DND-41 (cell line): Measurements from ENCODE around the gene CIART.

Source experiments
- ATAC-seq: fragments of 200-7000 bp; cut with Tn5 transposase; 3 replicates; pipeline ENCODE4 v1.9.1; 2021; ENCODE audit warnings: low read depth; ENCODE audit not compliant: insufficient read depth
- DNase-seq: peaks from one replicate; pipeline ENCODE4 v3.0.0-alpha.2; 2020
- H2AFZ ChIP-seq: 2 replicates; pipeline ENCODE4 v1.6.0; 2012; ENCODE audit warnings: low read depth, low read length
- H3K27ac ChIP-seq: 2 replicates; pipeline ENCODE4 v1.5.1; 2012; ENCODE audit warnings: low read length, inconsistent platforms
- H3K27me3 ChIP-seq: fragments of 200-600 bp; sonication (generic); 2 replicates; pipeline ENCODE4 v1.6.0; 2012; ENCODE audit warnings: low read length, mild to moderate bottlenecking, inconsistent platforms; ENCODE audit not compliant: insufficient read depth, poor library complexity
- H3K36me3 ChIP-seq: 2 replicates; pipeline ENCODE4 v1.5.1; 2012; ENCODE audit warnings: low read length, inconsistent platforms; ENCODE audit not compliant: insufficient read depth
- H3K4me1 ChIP-seq: 2 replicates; pipeline ENCODE4 v1.5.1; 2012; ENCODE audit warnings: mild to moderate bottlenecking, low read length; ENCODE audit not compliant: insufficient read depth
- H3K4me2 ChIP-seq: 2 replicates; pipeline ENCODE4 v1.6.0; 2012; ENCODE audit warnings: mild to moderate bottlenecking, moderate library complexity, low read length, inconsistent platforms; ENCODE audit not compliant: insufficient read depth
- H3K4me3 ChIP-seq, 2 experiments: fragments of 200-600 bp in 1 of 2; shearing (Covaris generic) in 1 of 2; 2 replicates each; pipeline ENCODE4 v1.5.1; 2012 to 2016; ENCODE audit warnings: inconsistent platforms in 2 of 2, low read length in 2 of 2, mild to moderate bottlenecking in 2 of 2, low read depth in 1 of 2, moderate library complexity in 1 of 2
- H3K79me2 ChIP-seq: 2 replicates; pipeline ENCODE4 v1.6.0; 2012; ENCODE audit warnings: low read length, inconsistent platforms; ENCODE audit not compliant: insufficient read depth
- H3K9ac ChIP-seq: 2 replicates; pipeline ENCODE4 v1.6.0; 2012; ENCODE audit warnings: low read depth, mild to moderate bottlenecking, inconsistent platforms, low read length, moderate library complexity
- H3K9me3 ChIP-seq: 2 replicates; pipeline ENCODE4 v1.5.1; 2012; ENCODE audit warnings: low read length, moderate library complexity, mild to moderate bottlenecking, inconsistent platforms; ENCODE audit not compliant: insufficient read depth, severe bottlenecking
- H4K20me1 ChIP-seq: 2 replicates; pipeline ENCODE4 v1.6.0; 2012; ENCODE audit warnings: low read length; ENCODE audit not compliant: insufficient read depth
- CTCF ChIP-seq: IDR thresholded peaks from 2 replicates; pipeline ENCODE4 v1.5.1; 2012; ENCODE audit warnings: borderline replicate concordance, low read length, moderate library complexity, mild to moderate bottlenecking; ENCODE audit not compliant: poor library complexity, severe bottlenecking; ENCODE audit errors: extremely low read depth
- EZH2 ChIP-seq: IDR thresholded peaks from 3 replicates; pipeline ENCODE4 v1.6.1; 2012; ENCODE audit warnings: borderline replicate concordance, low read depth, mild to moderate bottlenecking, moderate library complexity, low read length, inconsistent platforms; ENCODE audit not compliant: severe bottlenecking

The CIART gene

GRCh38 chr1:150256554-150257341, 25.6 kb upstream of the CIART start:
- Histone ChIP-seq H3K9ac (no peak overlapping the region), H3K4me2 (no peak overlapping the region), H3K4me1 (peaks cover 7% of the 10 kb centered on the region)

GRCh38 chr1:150257624-150258585, 24.4 kb upstream of the CIART start, which contains the start of gene CA14:
Gene CA14, plus strand, starts transcription at chr1:150257774. Its CDS starts 355 bp downstream, at chr1:150258129.
- no peak within 1 kb of the TSS for H3K4me2 ChIP-seq

More at GRCh38 chr1:150256554-150257341, 25.6 kb upstream of the CIART start:
- no peaks in the 10 kb centered on the region for H3K36me3 ChIP-seq
- TF ChIP-seq CTCF (no peak), EZH2 (no peak)
- no peaks in the 10 kb centered on the region for H3K9me3 ChIP-seq
- no peak overlapping the region for H2AFZ ChIP-seq
- no peaks in the 10 kb centered on the region for H3K79me2 ChIP-seq
- no peak overlapping the region for H3K4me3 ChIP-seq
- peaks cover 34% of the 10 kb centered on the region for H3K27me3 ChIP-seq
- DNase-seq, result no peak
- no peaks in the 10 kb centered on the region for H4K20me1 ChIP-seq
- H3K27ac ChIP-seq, result no peak overlapping the region
- no peak for ATAC-seq

GRCh38 chr1:150259217-150259616, 23.1 kb upstream of the CIART start:
- H4K20me1 ChIP-seq, result no peaks in the 10 kb centered on the region
- H3K9me3 ChIP-seq, result no peaks in the 10 kb centered on the region
- peaks cover 7% of the 10 kb centered on the region for H3K4me1 ChIP-seq
- H3K27ac ChIP-seq, result no peak overlapping the region
- ATAC-seq (no peak), DNase-seq (no peak)
- H2AFZ ChIP-seq, result no peak overlapping the region
- peaks cover 34% of the 10 kb centered on the region for H3K27me3 ChIP-seq
- H3K9ac ChIP-seq, result no peak overlapping the region
- no peak overlapping the region for H3K4me3 ChIP-seq
- TF ChIP-seq CTCF, result no peak
- TF ChIP-seq EZH2, result no peak
- no peaks in the 10 kb centered on the region for H3K36me3 ChIP-seq
- no peak overlapping the region for H3K4me2 ChIP-seq
- no peaks in the 10 kb centered on the region for H3K79me2 ChIP-seq

More at GRCh38 chr1:150257624-150258585, 24.4 kb upstream of the CIART start, which contains the start of gene CA14:
- H3K4me1 ChIP-seq, result peaks cover 7% of the 10 kb centered on the region
- no peak within 1 kb of the TSS for H3K27ac ChIP-seq
- no peak for TF ChIP-seq EZH2
- TF ChIP-seq CTCF, result no peak
- H3K79me2 ChIP-seq, result no peaks in the 10 kb centered on the region
- H3K36me3 ChIP-seq, result no peaks in the 10 kb centered on the region
- no peak within 1 kb of the TSS for H3K9ac ChIP-seq
- no peaks in the 10 kb centered on the region for H4K20me1 ChIP-seq
- no peak within 1 kb of the TSS for H3K4me3 ChIP-seq
- DNase-seq, result no peak
- H3K27me3 ChIP-seq, result peaks cover 34% of the 10 kb centered on the region
- no peak within 1 kb of the TSS for H2AFZ ChIP-seq
- no peak for ATAC-seq
- H3K9me3 ChIP-seq, result no peaks in the 10 kb centered on the region
